ENCODE results near the gene FBXW10. TPM values are rescaled to one million over a fixed set of nuclear protein-coding genes. Genes with fewer than 3 reads are reported as not detected.
"Not testable (repeated sequence)": the region's sequence is repeated elsewhere in the genome, so short reads cannot be mapped to it uniquely, and the experiment has no call there.

FBXW10 gene
- total RNA-seq, 1 experiment from 2014 or later, result not detected

- not testable (repeated sequence) for H2BK120ac ChIP-seq (ENCODE audit: low read depth, low read length, poor library complexity, severe bottlenecking); H3K23me2 ChIP-seq (ENCODE audit: insufficient read length, low read depth, low read length, poor library complexity, severe bottlenecking); H3K4me3 Mint-ChIP-seq; H3K4ac ChIP-seq (ENCODE audit: low read depth, low read length); H3K27me3 Mint-ChIP-seq (ENCODE audit: low read depth); H4K5ac ChIP-seq (ENCODE audit: insufficient read length, low read depth, low read length); H2BK15ac ChIP-seq (ENCODE audit: low read depth, low read length); H4K20me1 ChIP-seq (ENCODE audit: control insufficient read depth, insufficient read depth, insufficient read length); H3K4me2 ChIP-seq (ENCODE audit: insufficient read depth, insufficient read length, low read length); H3T11ph ChIP-seq (ENCODE audit: low read length); H2BK5ac ChIP-seq (ENCODE audit: insufficient read length, low read length); H2AFZ ChIP-seq (ENCODE audit: low read length); H3K27ac Mint-ChIP-seq; H3K23ac ChIP-seq (ENCODE audit: insufficient read length, low read depth, low read length); H3K27me3 ChIP-seq (ENCODE audit: insufficient read depth, low read length); DNase-seq; H2BK20ac ChIP-seq (ENCODE audit: low read depth, low read length, poor library complexity, severe bottlenecking); H3K9me3 Mint-ChIP-seq; H3K27ac ChIP-seq (ENCODE audit: insufficient read length, low read depth, low read length); H2AK5ac ChIP-seq (ENCODE audit: insufficient read length, low read length); H3K9me3 ChIP-seq (ENCODE audit: control insufficient read depth, low read depth, low read length); H3K4me1 ChIP-seq (ENCODE audit: insufficient read depth, low read length); H3K36me3 Mint-ChIP-seq (ENCODE audit: insufficient read depth in 1 of 3, low read depth in 3 of 3); H3K4me1 Mint-ChIP-seq; H4K91ac ChIP-seq (ENCODE audit: insufficient read length, low read depth, low read length); H4K8ac ChIP-seq (replicated peaks; ENCODE audit: insufficient read length, low read depth, low read length); H3K56ac ChIP-seq (ENCODE audit: insufficient read length, low read depth, low read length); H3K14ac ChIP-seq (ENCODE audit: insufficient read depth, low read length); H2BK12ac ChIP-seq (ENCODE audit: insufficient read length, low read depth, low read length); H3K9ac ChIP-seq (ENCODE audit: extremely low read depth, insufficient read length, low read length); H3K18ac ChIP-seq (ENCODE audit: insufficient read length, low read depth, low read length); H3K79me2 ChIP-seq (ENCODE audit: insufficient read depth, low read length); H3K79me1 ChIP-seq (ENCODE audit: insufficient read depth, low read depth, low read length, poor library complexity, severe bottlenecking)
- WGBS (ENCODE audit: extremely low coverage, insufficient read length, low lambda C conversion rate), result no CpG with 5 or more reads among the region's 3 CpGs
Observed at GRCh38 chr17:18815924-18816323, 72.1 kb downstream of the FBXW10 start.
